Measurements from ENCODE around the gene MANEA. TPM values are rescaled to one million over a fixed set of nuclear protein-coding genes. Genes with fewer than 3 reads are reported as not detected.

The MANEA gene
- total RNA-seq, 2 experiments from 2014 or later, result 6.1 to 8.0 TPM

DNA sequence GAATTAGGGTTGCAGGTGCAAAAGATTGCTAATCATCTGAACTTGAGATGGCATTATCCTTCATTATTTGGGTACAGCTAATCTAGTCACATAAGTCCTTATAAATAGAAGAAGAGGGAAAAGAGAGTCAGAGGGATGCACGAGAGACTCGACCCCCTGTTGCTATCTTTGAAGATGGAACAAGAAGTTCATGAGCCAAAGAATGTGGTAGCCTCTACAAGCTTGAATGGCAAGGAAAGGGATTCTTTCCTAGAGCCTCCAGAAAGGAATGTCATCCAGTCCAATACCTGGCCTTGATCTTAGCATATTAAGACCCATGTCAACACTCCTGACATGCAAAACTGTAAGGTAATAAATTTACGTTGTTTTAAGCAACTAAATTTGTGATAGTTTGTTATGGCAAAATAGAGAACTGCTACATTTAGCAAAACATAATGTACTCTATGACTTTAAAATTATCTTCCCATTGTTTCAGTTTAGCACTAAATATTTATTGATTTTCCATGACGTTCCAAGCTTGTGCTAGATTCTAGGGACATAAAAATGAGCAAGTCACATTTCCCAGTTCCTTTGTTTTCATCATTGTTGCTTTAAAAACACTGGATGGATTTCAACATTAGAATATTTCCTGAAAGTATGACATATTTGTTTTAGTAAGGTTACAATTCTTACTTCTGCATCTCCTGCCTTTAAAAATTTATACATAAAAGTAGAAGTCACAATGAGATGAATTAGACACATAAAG is 12.7 kb downstream of the MANEA start:
- Histone ChIP-seq H3K27ac (ENCODE audit: low read depth in 1 of 2, low read length in 2 of 2) (no peak overlapping the region), H3K4me3 (ENCODE audit: low read length) (no peak overlapping the region), H3K4me1 (ENCODE audit: insufficient read depth, low read length) (no peaks in the 10 kb centered on the region), H3K27me3 (ENCODE audit: control insufficient read depth in 1 of 2, insufficient read depth in 2 of 2, low read length in 2 of 2) (no peaks in the 10 kb centered on the region), H3K9me3 (ENCODE audit: control insufficient read depth in 1 of 2, insufficient read depth in 1 of 2, low read length in 2 of 2) (peaks cover 0 to 3% of the 10 kb centered on the region in 2 experiments), H3K36me3 (ENCODE audit: insufficient read depth, low read length) (peaks cover 6% of the 10 kb centered on the region)
- intact Hi-C loops (cut with DNase I, micrococcal nuclease), result loop anchor here (2.0 to 10.0 kb wide), 2 partner anchors 13 to 925 kb away; partner anchors contain the start of gene MANEA (in 1 of the 2)
- Mint-ChIP-seq H3K4me3 (no peak overlapping the region), H3K27ac (no peak overlapping the region), H3K9me3 (no peaks in the 10 kb centered on the region), H3K27me3 (no peaks in the 10 kb centered on the region), H3K36me3 (ENCODE audit: low read depth) (peaks cover 41% of the 10 kb centered on the region), H3K4me1 (ENCODE audit: low read depth) (peaks cover 66% of the 10 kb centered on the region)
- DNase-seq, result no peak
- TF ChIP-seq, protein P1, sequence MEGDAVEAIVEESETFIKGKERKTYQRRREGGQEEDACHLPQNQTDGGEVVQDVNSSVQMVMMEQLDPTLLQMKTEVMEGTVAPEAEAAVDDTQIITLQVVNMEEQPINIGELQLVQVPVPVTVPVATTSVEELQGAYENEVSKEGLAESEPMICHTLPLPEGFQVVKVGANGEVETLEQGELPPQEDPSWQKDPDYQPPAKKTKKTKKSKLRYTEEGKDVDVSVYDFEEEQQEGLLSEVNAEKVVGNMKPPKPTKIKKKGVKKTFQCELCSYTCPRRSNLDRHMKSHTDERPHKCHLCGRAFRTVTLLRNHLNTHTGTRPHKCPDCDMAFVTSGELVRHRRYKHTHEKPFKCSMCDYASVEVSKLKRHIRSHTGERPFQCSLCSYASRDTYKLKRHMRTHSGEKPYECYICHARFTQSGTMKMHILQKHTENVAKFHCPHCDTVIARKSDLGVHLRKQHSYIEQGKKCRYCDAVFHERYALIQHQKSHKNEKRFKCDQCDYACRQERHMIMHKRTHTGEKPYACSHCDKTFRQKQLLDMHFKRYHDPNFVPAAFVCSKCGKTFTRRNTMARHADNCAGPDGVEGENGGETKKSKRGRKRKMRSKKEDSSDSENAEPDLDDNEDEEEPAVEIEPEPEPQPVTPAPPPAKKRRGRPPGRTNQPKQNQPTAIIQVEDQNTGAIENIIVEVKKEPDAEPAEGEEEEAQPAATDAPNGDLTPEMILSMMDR (IDR thresholded peaks at IDR 0.05), result no peak
- ATAC-seq (ENCODE audit: poor library complexity), result no peak
- ChIA-PET CTCF (no interaction called here), POLR2A (no interaction called here)

DNA sequence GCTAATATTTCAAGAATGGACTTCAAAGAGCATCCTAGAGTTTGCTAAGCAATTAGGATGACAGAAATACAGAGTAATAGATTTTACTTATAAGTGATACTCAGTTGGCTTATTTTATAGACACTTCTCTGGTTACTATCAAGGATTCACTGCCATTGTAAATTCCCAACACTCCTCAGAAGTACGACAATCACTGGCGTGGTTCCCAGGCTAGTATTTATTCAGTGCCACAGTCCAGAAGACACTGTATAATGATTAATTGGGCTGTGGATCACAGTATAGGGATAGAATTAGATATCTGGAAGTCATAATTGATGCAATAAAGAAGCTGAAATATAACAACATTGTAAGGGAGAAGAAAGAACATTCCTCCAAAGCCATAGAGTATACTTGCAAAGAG is 15.7 kb downstream of the MANEA start:
- H3K27ac Mint-ChIP-seq, result no peak overlapping the region

DNA sequence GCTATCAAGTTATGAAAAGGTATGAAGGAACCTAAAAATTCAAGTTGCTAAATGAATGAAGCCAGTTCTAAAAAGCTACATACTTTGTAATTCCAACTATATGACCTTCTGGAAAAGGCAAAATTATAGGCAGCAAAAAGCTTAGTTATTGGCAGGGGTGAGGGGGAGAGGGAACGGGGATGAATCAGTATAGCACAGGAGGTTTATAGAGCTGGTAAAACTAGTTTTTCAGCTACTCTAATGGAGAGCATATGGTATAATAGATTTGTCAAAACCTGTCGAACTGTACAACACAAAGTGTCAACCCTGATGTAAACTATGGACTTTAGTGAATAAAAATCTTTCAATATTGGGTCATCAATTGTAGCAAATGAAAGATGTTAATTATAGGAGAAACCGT is 18.7 kb downstream of the MANEA start:
- CTCF ChIA-PET, result no interaction called here
- POLR2A ChIA-PET, result interaction anchor here (1.1 kb wide), 1 partner anchor 18 kb away, joined by 4 read pairs; the partner anchor contains the start of gene MANEA
- TF ChIP-seq, protein P1 (IDR thresholded peaks at IDR 0.05), result no peak
- Histone ChIP-seq H3K4me3 (ENCODE audit: low read length) (no peak overlapping the region), H3K9me3 (ENCODE audit: control insufficient read depth in 1 of 2, insufficient read depth in 1 of 2, low read length in 2 of 2) (no peaks in the 10 kb centered on the region), H3K27me3 (ENCODE audit: control insufficient read depth in 1 of 2, insufficient read depth in 2 of 2, low read length in 2 of 2) (no peaks in the 10 kb centered on the region), H3K4me1 (ENCODE audit: insufficient read depth, low read length) (no peaks in the 10 kb centered on the region), H3K36me3 (ENCODE audit: insufficient read depth, low read length) (peaks cover 6% of the 10 kb centered on the region), H3K27ac (ENCODE audit: low read depth in 1 of 2, low read length in 2 of 2) (no peak overlapping the region)
- intact Hi-C loops (cut with DNase I, micrococcal nuclease), result loop anchor here in 1 of 2 experiments (10.0 kb wide), 1 partner anchor 919 kb away; no protein-coding TSS in a partner anchor
- ATAC-seq (ENCODE audit: poor library complexity), result no peak
- H3K9me3 Mint-ChIP-seq, result no peaks in the 10 kb centered on the region
- H3K4me3 Mint-ChIP-seq, result no peak overlapping the region
- H3K36me3 Mint-ChIP-seq (ENCODE audit: low read depth), result peaks cover 35% of the 10 kb centered on the region
- no peaks in the 10 kb centered on the region for H3K27me3 Mint-ChIP-seq
- no peak for DNase-seq
- no peak overlapping the region for H3K27ac Mint-ChIP-seq
- peaks cover 32% of the 10 kb centered on the region for H3K4me1 Mint-ChIP-seq (ENCODE audit: low read depth)

More for the DNA sequence above, 15.7 kb downstream of the MANEA start:
- ChIA-PET POLR2A (no interaction called here), CTCF (no interaction called here)
- Histone ChIP-seq H3K4me1 (ENCODE audit: insufficient read depth, low read length) (no peaks in the 10 kb centered on the region), H3K27me3 (ENCODE audit: control insufficient read depth in 1 of 2, insufficient read depth in 2 of 2, low read length in 2 of 2) (no peaks in the 10 kb centered on the region), H3K9me3 (ENCODE audit: control insufficient read depth in 1 of 2, insufficient read depth in 1 of 2, low read length in 2 of 2) (no peaks in the 10 kb centered on the region), H3K27ac (ENCODE audit: low read depth in 1 of 2, low read length in 2 of 2) (no peak overlapping the region), H3K36me3 (ENCODE audit: insufficient read depth, low read length) (no peaks in the 10 kb centered on the region), H3K4me3 (ENCODE audit: low read length) (no peak overlapping the region)
- Mint-ChIP-seq H3K4me1 (ENCODE audit: low read depth) (peaks cover 53% of the 10 kb centered on the region), H3K27me3 (no peaks in the 10 kb centered on the region), H3K9me3 (no peaks in the 10 kb centered on the region), H3K36me3 (ENCODE audit: low read depth) (peaks cover 36% of the 10 kb centered on the region), H3K4me3 (no peak overlapping the region)
- DNase-seq (no peak), ATAC-seq (ENCODE audit: poor library complexity) (no peak)
- TF ChIP-seq, protein P1 (IDR thresholded peaks at IDR 0.05), result no peak
- intact Hi-C loops (cut with DNase I, micrococcal nuclease), result loop anchor here in 1 of 2 experiments (10.0 kb wide), 1 partner anchor 922 kb away; no protein-coding TSS in a partner anchor

Measured in CD4-positive, alpha-beta T cell (primary cell).